Heart right ventricle (tissue), 16 donors: ENCODE results near the gene CXCL5. TPM values are rescaled to one million over a fixed set of nuclear protein-coding genes. Genes with fewer than 3 reads are reported as not detected.
"Not testable (repeated sequence)": the region's sequence is repeated elsewhere in the genome, so short reads cannot be mapped to it uniquely, and the experiment has no call there.

ENCODE experiments used
- ATAC-seq, 8 donors: fragments of 200-7000 bp; cut with Tn5 transposase; one replicate each; pipeline ENCODE4 v1.9.1; 2020; ENCODE audit warnings: mild to moderate bottlenecking in 8 of 8, moderate library complexity in 8 of 8, moderate number of reproducible peaks in 1 of 8
- DNase-seq, 2 donors: peaks; one replicate each; pipeline ENCODE4 v3.0.0-alpha.2; 2020
- H3K27ac ChIP-seq, 10 donors: fragments of 200-600 bp; sonication (generic) in 2 of 10; one replicate each; pipeline versions ENCODE4 v1.5.0 to v1.8.0; 2020 to 2022; ENCODE audit warnings: mild to moderate bottlenecking in 3 of 10
- H3K27me3 ChIP-seq, 7 donors: fragments of 200-600 bp; one replicate each; pipeline ENCODE4 v1.8.0; 2021 to 2022; ENCODE audit warnings: mild to moderate bottlenecking in 2 of 7
- H3K36me3 ChIP-seq, 9 donors: fragments of 200-600 bp; sonication (generic) in 1 of 9; one replicate each; pipeline versions ENCODE4 v1.5.0 to v1.8.0; 2020 to 2022; ENCODE audit warnings: mild to moderate bottlenecking in 2 of 9
- H3K4me1 ChIP-seq, 9 donors: fragments of 200-600 bp; sonication (generic) in 1 of 9; one replicate each; pipeline versions ENCODE4 v1.5.0 to v1.8.0; 2020 to 2022; ENCODE audit warnings: mild to moderate bottlenecking in 4 of 9
- H3K4me3 ChIP-seq, 10 donors: fragments of 200-600 bp; sonication (generic) in 2 of 10; one replicate each; pipeline versions ENCODE4 v1.5.0 to v1.8.0; 2020 to 2022; ENCODE audit warnings: mild to moderate bottlenecking in 7 of 10, moderate library complexity in 2 of 10
- H3K9me3 ChIP-seq, 11 donors: fragments of 200-600 bp in 10 of 11; sonication (generic) in 2 of 11; one replicate each; pipeline versions ENCODE4 v1.5.0 to v1.8.0; 2013 to 2022; ENCODE audit warnings: mild to moderate bottlenecking in 2 of 11, control low read depth in 1 of 11, moderate library complexity in 1 of 11
- CTCF ChIP-seq, 9 donors: fragments of 200-600 bp; sonication (generic) in 2 of 9; IDR thresholded peaks; one replicate each; pipeline versions ENCODE4 v1.5.0 to v1.8.0; 2021 to 2022; ENCODE audit warnings: antibody characterized with exemption in 9 of 9, mild to moderate bottlenecking in 5 of 9, moderate library complexity in 1 of 9
- WGBS, 2 donors: extraction: QIAGEN DNeasy Blood & Tissue Kit; methylation state at CpG; one replicate each; pipeline ENCODE4 v1.1.7; 2013; ENCODE audit warnings: inconsistent platforms in 1 of 2; 5-methylcytosine and 5-hydroxymethylcytosine counted together
- intact Hi-C, 10 donors: fragments of 100-400 bp; cut with DNase I; formaldehyde crosslinking; loops; one replicate each; pipeline versions ENCODE4 v1.11.1 to v1.14.2; 2022
- polyA plus RNA-seq, 2 donors: library from polyadenylated mRNA; stranded (reverse); fragments of 200-250 nt; gene quantifications; one replicate each; pipeline ENCODE4 v1.2.3, GENCODE V29; 2013
- total RNA-seq, 10 donors: library from RNA; stranded (reverse); fragmentation: NEBNext Ultra II Directional in 3 of 10; extraction: Animal tissue kit (Norgen Biotek cat#: 25700) in 3 of 10; gene quantifications; one replicate each; pipeline versions ENCODE4 v1.2.1 to v1.2.4, GENCODE V29; 2021 to 2023
- donor health status: Arrhythmogenic right ventricular cardiomyopathy.
- donor health status: ischemic (EF 13 %, LVEDD 7.1; RV severe dilation, severe dysfunction).
- donor health status: healthy with polysubstance abuse.
- donor health status: DM: no; HTN: yes; CAD: no.
- donor health status: DM: no; HTN: no; CAD: no.
- donor health status: ischemic (EF 25% LVEDD 6.9; RV normal size, moderate dysfunction).
- donor health status: ischemic (EF 25% LVEDD 5.7; RV mildly dilated, moderate dysfunction).
- donor health status: healthy.
- donor health status: DM: yes; HTN: yes; CAD: no.
- donor health status: Ischemic cardiomyopathy.
- donor health status: ischemic (EF 35%, LVEDD 5.7; RV mildly dilated, moderate dysfunction).
- donor health status: nonischemic (EF 11% LVEDD 7.7; RV severe dilation, severe dysfunction).
- donor health status: DM: yes; HTN: yes; CAD: no.
- donor health status: PGD.
- donor health status: ischemic (EF 29% LVEDD 5.4; RV normal size, mild dysfunction).
- donor health status: nonischemic (EF 23%, LVEDD 6.1; RV moderate dilation, normal function).

The CXCL5 gene
- total and polyA plus RNA-seq, 12 donors: 0.07 to 0.25 (median 0.15) TPM; not detected in 7

GRCh38 chr4:73988061-73988460, 10.4 kb downstream of the CXCL5 start, which contains the start of gene PPBP:
PPBP (minus strand) TSS chr4:73988190; CDS start chr4:73988103, 87 bp downstream.
- TF ChIP-seq CTCF (IDR thresholded peaks at IDR 0.05): no peak
- intact Hi-C loops: no loop called here
- DNase-seq (no peak), ATAC-seq (no peak)
- Histone ChIP-seq H3K4me1 (no peaks in the 10 kb centered on the region), H3K4me3 (no peak within 1 kb of the TSS), H3K9me3 (peaks cover 0 to 2% (median 0%) of the 10 kb centered on the region in 11 donors), H3K27me3 (peaks cover 0 to 14% (median 0%) of the 10 kb centered on the region in 7 donors), H3K36me3 (no peaks in the 10 kb centered on the region), H3K27ac (no peak within 1 kb of the TSS)
- 81 to 84% methylated on average over 2 of the region's 2 CpGs for WGBS, 2 donors

- TF ChIP-seq CTCF (IDR thresholded peaks at IDR 0.05): no peak
- Histone ChIP-seq H3K27ac (no peak overlapping the region), H3K27me3 (peaks cover 0 to 33% (median 8%) of the 10 kb centered on the region in 7 donors), H3K4me1 (peaks cover 0 to 8% (median 0%) of the 10 kb centered on the region in 9 donors), H3K36me3 (no peaks in the 10 kb centered on the region), H3K4me3 (no peak overlapping the region), H3K9me3 (peaks cover 0 to 2% (median 0%) of the 10 kb centered on the region in 11 donors)
- ATAC-seq (no peak), DNase-seq (no peak)
- 30 to 51% methylated on average over 1 of the region's 1 CpG for WGBS, 2 donors
- intact Hi-C loops: no loop called here
Observed at GRCh38 chr4:73985528-73985852, 13.0 kb downstream of the CXCL5 start.

- no peak for ATAC-seq
- H3K27me3 ChIP-seq: peaks cover 0 to 36% (median 8%) of the 10 kb centered on the region in 7 donors
- H3K27ac ChIP-seq: no peak overlapping the region
- H3K9me3 ChIP-seq: peaks cover 0 to 2% (median 0%) of the 10 kb centered on the region in 11 donors
- peaks cover 0 to 8% (median 0%) of the 10 kb centered on the region in 9 donors for H3K4me1 ChIP-seq
- H3K4me3 ChIP-seq: no peak overlapping the region
- H3K36me3 ChIP-seq: no peaks in the 10 kb centered on the region
- WGBS, 2 donors: 72 to 74% methylated on average over 4 of the region's 4 CpGs
- intact Hi-C loops: no loop called here
- TF ChIP-seq CTCF (IDR thresholded peaks at IDR 0.05): no peak
- no peak for DNase-seq
Observed at GRCh38 chr4:73984736-73985527, 13.5 kb downstream of the CXCL5 start.

- H3K27me3 ChIP-seq: peaks cover 0 to 36% (median 8%) of the 10 kb centered on the region in 7 donors
- WGBS, 2 donors: 75 to 82% methylated on average over 7 of the region's 7 CpGs
- intact Hi-C loops, H3K27ac ChIP-seq, H3K9me3 ChIP-seq, DNase-seq, H3K36me3 ChIP-seq, ATAC-seq, H3K4me3 ChIP-seq, H3K4me1 ChIP-seq: not testable (repeated sequence)
Observed at GRCh38 chr4:73981175-73981574, 17.3 kb downstream of the CXCL5 start.

- ATAC-seq: no peak
- Histone ChIP-seq H3K4me1 (peaks cover 0 to 8% (median 0%) of the 10 kb centered on the region in 9 donors), H3K27me3 (peaks cover 0 to 28% (median 8%) of the 10 kb centered on the region in 7 donors), H3K36me3 (no peaks in the 10 kb centered on the region), H3K4me3 (no peak overlapping the region), H3K27ac (no peak overlapping the region), H3K9me3 (peaks cover 0 to 16% (median 3%) of the 10 kb centered on the region in 11 donors)
- 52 to 76% methylated on average over 3 of the region's 3 CpGs for WGBS, 2 donors
- intact Hi-C loops: no loop called here
- DNase-seq: no peak
- no peak for TF ChIP-seq CTCF (IDR thresholded peaks at IDR 0.05)
Observed at GRCh38 chr4:73979407-73979957, 19.0 kb downstream of the CXCL5 start.
